ENCODE measurements around the gene ANKRD24. TPM values are rescaled to one million over a fixed set of nuclear protein-coding genes. Genes with fewer than 3 reads are reported as not detected.

Gene ANKRD24
- total and polyA plus RNA-seq, 2 experiments from 2014 or later: 3.7 to 18.0 TPM

DNA sequence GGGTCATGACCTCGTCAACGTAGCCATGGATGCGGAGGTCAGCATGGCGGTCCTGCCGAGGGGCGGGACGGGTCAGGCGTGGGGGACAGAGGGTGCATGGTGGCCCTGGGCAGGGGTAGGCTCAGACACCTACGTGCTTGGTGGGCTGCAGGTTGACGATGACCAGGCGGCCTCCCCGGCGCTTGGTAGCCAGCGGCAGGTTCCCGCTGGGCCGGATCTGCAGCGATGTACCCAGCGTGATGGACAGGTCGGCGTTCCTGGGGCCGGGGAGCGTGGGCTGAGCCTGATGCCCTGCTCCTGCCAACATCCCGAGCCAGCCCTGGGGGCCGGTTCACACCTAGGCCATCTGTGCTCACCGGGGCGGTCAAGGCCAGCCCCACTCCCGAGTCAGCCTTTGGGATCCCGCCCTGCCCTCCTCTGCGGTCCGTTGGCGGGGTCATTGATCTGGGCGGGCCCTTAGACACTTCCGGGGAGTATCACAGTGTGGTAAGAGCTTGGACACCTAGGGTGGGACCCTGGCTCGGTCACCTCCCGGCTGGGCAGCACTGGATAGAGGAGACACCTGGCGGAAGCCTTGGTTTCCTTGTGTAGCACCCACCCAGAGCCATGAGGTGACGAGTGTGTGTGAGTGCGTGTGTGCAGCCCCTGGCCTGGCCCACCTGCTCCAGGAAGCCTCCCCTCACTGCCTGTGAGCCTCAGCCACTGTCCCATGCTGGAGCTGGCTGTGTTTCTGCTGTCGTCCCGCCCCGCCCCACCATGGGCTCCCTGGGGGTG lies 7.4 kb upstream of the ANKRD24 start:
- Histone ChIP-seq H3K4me1 (ENCODE audit: insufficient read depth) (no peaks in the 10 kb centered on the region), H3K79me2 (replicated peaks; ENCODE audit: insufficient read depth) (no peaks in the 10 kb centered on the region), H3K27ac (ENCODE audit: low read depth) (no peak overlapping the region), H3K27me3 (ENCODE audit: insufficient read depth) (peaks cover 8% of the 10 kb centered on the region; the same call in 1 of the 2 replicates), H3K4me2 (no peak overlapping the region), H3K4me3 (no peak overlapping the region), H4K20me1 (replicated peaks; ENCODE audit: insufficient read depth) (no peaks in the 10 kb centered on the region; the same call in 1 of the 2 replicates), H3F3A (replicated peaks; ENCODE audit: low read depth) (no peaks in the 10 kb centered on the region), H3K36me3 (ENCODE audit: insufficient read depth) (no peaks in the 10 kb centered on the region), H2AFZ (no peak overlapping the region), H3K9me2 (ENCODE audit: insufficient read depth) (no peaks in the 10 kb centered on the region)
- Mint-ChIP-seq H3K9me3 (no peaks in the 10 kb centered on the region), H3K4me1 (peaks cover 4% of the 10 kb centered on the region; the same call in 1 of the 3 replicates), H3K4me3 (no peak overlapping the region), H3K27ac (no peak overlapping the region), H3K27me3 (ENCODE audit: insufficient read depth, low read depth, poor library complexity) (peaks cover 16% of the 10 kb centered on the region), H3K36me3 (ENCODE audit: low read depth) (peaks cover 5% of the 10 kb centered on the region; the same call in 2 of the 3 replicates)
- TF ChIP-seq EZH2 (IDR thresholded peaks at IDR 0.05; ENCODE audit: low read depth, unreplicated experiment) (no peak), POLR2AphosphoS5 (IDR thresholded peaks at IDR 0.05; ENCODE audit: low read depth) (no peak), CREB1 (CRISPR knock-in tag; IDR thresholded peaks at IDR 0.05; ENCODE audit: low read depth) (no peak), ZNF331 (CRISPR knock-in tag; IDR thresholded peaks at IDR 0.05; ENCODE audit: low read depth) (no peak), JUNB (IDR thresholded peaks at IDR 0.05; ENCODE audit: unreplicated experiment) (no peak), ZNF114 (CRISPR knock-in tag; IDR thresholded peaks at IDR 0.05) (no peak), STAT1 (IDR thresholded peaks at IDR 0.05; ENCODE audit: unreplicated experiment) (no peak), EZH2phosphoT487 (IDR thresholded peaks at IDR 0.05; ENCODE audit: unreplicated experiment) (no peak), NANOG (IDR thresholded peaks at IDR 0.05; ENCODE audit: borderline replicate concordance) (no peak)
- TF ChIP-seq, protein P1, sequence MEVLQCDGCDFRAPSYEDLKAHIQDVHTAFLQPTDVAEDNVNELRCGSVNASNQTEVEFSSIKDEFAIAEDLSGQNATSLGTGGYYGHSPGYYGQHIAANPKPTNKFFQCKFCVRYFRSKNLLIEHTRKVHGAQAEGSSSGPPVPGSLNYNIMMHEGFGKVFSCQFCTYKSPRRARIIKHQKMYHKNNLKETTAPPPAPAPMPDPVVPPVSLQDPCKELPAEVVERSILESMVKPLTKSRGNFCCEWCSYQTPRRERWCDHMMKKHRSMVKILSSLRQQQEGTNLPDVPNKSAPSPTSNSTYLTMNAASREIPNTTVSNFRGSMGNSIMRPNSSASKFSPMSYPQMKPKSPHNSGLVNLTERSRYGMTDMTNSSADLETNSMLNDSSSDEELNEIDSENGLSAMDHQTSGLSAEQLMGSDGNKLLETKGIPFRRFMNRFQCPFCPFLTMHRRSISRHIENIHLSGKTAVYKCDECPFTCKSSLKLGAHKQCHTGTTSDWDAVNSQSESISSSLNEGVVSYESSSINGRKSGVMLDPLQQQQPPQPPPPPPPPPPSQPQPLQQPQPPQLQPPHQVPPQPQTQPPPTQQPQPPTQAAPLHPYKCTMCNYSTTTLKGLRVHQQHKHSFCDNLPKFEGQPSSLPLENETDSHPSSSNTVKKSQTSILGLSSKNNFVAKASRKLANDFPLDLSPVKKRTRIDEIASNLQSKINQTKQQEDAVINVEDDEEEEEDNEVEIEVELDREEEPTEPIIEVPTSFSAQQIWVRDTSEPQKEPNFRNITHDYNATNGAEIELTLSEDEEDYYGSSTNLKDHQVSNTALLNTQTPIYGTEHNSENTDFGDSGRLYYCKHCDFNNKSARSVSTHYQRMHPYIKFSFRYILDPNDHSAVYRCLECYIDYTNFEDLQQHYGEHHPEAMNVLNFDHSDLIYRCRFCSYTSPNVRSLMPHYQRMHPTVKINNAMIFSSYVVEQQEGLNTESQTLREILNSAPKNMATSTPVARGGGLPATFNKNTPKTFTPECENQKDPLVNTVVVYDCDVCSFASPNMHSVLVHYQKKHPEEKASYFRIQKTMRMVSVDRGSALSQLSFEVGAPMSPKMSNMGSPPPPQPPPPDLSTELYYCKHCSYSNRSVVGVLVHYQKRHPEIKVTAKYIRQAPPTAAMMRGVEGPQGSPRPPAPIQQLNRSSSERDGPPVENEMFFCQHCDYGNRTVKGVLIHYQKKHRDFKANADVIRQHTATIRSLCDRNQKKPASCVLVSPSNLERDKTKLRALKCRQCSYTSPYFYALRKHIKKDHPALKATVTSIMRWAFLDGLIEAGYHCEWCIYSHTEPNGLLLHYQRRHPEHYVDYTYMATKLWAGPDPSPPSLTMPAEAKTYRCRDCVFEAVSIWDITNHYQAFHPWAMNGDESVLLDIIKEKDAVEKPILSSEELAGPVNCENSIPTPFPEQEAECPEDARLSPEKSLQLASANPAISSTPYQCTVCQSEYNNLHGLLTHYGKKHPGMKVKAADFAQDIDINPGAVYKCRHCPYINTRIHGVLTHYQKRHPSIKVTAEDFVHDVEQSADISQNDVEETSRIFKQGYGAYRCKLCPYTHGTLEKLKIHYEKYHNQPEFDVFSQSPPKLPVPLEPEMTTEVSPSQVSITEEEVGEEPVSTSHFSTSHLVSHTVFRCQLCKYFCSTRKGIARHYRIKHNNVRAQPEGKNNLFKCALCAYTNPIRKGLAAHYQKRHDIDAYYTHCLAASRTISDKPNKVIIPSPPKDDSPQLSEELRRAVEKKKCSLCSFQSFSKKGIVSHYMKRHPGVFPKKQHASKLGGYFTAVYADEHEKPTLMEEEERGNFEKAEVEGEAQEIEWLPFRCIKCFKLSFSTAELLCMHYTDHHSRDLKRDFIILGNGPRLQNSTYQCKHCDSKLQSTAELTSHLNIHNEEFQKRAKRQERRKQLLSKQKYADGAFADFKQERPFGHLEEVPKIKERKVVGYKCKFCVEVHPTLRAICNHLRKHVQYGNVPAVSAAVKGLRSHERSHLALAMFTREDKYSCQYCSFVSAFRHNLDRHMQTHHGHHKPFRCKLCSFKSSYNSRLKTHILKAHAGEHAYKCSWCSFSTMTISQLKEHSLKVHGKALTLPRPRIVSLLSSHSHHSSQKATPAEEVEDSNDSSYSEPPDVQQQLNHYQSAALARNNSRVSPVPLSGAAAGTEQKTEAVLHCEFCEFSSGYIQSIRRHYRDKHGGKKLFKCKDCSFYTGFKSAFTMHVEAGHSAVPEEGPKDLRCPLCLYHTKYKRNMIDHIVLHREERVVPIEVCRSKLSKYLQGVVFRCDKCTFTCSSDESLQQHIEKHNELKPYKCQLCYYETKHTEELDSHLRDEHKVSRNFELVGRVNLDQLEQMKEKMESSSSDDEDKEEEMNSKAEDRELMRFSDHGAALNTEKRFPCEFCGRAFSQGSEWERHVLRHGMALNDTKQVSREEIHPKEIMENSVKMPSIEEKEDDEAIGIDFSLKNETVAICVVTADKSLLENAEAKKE (CRISPR knock-in tag; IDR thresholded peaks at IDR 0.05): no peak
- TF ChIP-seq, protein P2, sequence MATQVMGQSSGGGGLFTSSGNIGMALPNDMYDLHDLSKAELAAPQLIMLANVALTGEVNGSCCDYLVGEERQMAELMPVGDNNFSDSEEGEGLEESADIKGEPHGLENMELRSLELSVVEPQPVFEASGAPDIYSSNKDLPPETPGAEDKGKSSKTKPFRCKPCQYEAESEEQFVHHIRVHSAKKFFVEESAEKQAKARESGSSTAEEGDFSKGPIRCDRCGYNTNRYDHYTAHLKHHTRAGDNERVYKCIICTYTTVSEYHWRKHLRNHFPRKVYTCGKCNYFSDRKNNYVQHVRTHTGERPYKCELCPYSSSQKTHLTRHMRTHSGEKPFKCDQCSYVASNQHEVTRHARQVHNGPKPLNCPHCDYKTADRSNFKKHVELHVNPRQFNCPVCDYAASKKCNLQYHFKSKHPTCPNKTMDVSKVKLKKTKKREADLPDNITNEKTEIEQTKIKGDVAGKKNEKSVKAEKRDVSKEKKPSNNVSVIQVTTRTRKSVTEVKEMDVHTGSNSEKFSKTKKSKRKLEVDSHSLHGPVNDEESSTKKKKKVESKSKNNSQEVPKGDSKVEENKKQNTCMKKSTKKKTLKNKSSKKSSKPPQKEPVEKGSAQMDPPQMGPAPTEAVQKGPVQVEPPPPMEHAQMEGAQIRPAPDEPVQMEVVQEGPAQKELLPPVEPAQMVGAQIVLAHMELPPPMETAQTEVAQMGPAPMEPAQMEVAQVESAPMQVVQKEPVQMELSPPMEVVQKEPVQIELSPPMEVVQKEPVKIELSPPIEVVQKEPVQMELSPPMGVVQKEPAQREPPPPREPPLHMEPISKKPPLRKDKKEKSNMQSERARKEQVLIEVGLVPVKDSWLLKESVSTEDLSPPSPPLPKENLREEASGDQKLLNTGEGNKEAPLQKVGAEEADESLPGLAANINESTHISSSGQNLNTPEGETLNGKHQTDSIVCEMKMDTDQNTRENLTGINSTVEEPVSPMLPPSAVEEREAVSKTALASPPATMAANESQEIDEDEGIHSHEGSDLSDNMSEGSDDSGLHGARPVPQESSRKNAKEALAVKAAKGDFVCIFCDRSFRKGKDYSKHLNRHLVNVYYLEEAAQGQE (IDR thresholded peaks at IDR 0.05; ENCODE audit: unreplicated experiment): no peak
- TF ChIP-seq, protein P3, sequence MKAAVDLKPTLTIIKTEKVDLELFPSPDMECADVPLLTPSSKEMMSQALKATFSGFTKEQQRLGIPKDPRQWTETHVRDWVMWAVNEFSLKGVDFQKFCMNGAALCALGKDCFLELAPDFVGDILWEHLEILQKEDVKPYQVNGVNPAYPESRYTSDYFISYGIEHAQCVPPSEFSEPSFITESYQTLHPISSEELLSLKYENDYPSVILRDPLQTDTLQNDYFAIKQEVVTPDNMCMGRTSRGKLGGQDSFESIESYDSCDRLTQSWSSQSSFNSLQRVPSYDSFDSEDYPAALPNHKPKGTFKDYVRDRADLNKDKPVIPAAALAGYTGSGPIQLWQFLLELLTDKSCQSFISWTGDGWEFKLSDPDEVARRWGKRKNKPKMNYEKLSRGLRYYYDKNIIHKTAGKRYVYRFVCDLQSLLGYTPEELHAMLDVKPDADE (IDR thresholded peaks at IDR 0.05): no peak
- TF ChIP-seq, protein P4, sequence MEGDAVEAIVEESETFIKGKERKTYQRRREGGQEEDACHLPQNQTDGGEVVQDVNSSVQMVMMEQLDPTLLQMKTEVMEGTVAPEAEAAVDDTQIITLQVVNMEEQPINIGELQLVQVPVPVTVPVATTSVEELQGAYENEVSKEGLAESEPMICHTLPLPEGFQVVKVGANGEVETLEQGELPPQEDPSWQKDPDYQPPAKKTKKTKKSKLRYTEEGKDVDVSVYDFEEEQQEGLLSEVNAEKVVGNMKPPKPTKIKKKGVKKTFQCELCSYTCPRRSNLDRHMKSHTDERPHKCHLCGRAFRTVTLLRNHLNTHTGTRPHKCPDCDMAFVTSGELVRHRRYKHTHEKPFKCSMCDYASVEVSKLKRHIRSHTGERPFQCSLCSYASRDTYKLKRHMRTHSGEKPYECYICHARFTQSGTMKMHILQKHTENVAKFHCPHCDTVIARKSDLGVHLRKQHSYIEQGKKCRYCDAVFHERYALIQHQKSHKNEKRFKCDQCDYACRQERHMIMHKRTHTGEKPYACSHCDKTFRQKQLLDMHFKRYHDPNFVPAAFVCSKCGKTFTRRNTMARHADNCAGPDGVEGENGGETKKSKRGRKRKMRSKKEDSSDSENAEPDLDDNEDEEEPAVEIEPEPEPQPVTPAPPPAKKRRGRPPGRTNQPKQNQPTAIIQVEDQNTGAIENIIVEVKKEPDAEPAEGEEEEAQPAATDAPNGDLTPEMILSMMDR (conservative IDR thresholded peaks at IDR 0.05; ENCODE audit: low read depth in 2 of 2): no peak
- ATAC-seq: no peak
- no peak for DNase-seq (ENCODE audit: low spot score)
